Heart left ventricle (tissue), 13 donors: ENCODE data around the gene CBX2.

ENCODE experiments used
- CTCF ChIP-seq, 12 donors: fragments of 200-600 bp; sonication (generic) in 4 of 12; IDR thresholded peaks; one replicate each; pipeline versions ENCODE4 v1.5.0 to v1.8.0; 2018 to 2022; ENCODE audit warnings: antibody characterized with exemption in 12 of 12, mild to moderate bottlenecking in 5 of 12
- POLR2A ChIP-seq, 2 donors: fragments of 450-650 bp; IDR thresholded peaks; one replicate each; pipeline ENCODE4 v1.6.1; 2017; ENCODE audit warnings: antibody characterized with exemption in 2 of 2, mild to moderate bottlenecking in 2 of 2, moderate library complexity in 2 of 2
- donor health status: ischemic (EF 13 %, LVEDD 7.1; RV severe dilation, severe dysfunction).
- donor health status: DM: no; HTN: yes; CAD: no.
- donor health status: DM: no; HTN: no; CAD: no.
- donor health status: ischemic (EF 25% LVEDD 6.9; RV normal size, moderate dysfunction).
- donor health status: ischemic (EF 25% LVEDD 5.7; RV mildly dilated, moderate dysfunction).
- donor health status: ischemic (EF 35%, LVEDD 5.7; RV mildly dilated, moderate dysfunction).
- donor health status: nonischemic (EF 11% LVEDD 7.7; RV severe dilation, severe dysfunction).
- donor health status: DM: yes; HTN: yes; CAD: no.
- donor health status: PGD.
- donor health status: ischemic (EF 29% LVEDD 5.4; RV normal size, mild dysfunction).
- donor health status: nonischemic (EF 23%, LVEDD 6.1; RV moderate dilation, normal function).

GRCh38 chr17:79742951-79743476 lies 34.9 kb upstream of the CBX2 start:
- no peak for TF ChIP-seq CTCF (IDR thresholded peaks at IDR 0.05)
- TF ChIP-seq POLR2A (IDR thresholded peaks at IDR 0.05): no peak
